D721Med (cell line): ENCODE results near the gene CADPS.
A peak's percentile ranks its signal among the peaks of the same experiment; 100 is the strongest.

ENCODE experiments used
- DNase-seq: peaks from one replicate; pipeline ENCODE4 v3.0.0; 2011; ENCODE audit warnings: low spot score; ENCODE audit not compliant: insufficient read length
- FAIRE-seq: peaks from 2 replicates; lab custom pipeline; 2011; peaks lifted over from hg19 to GRCh38; lab: Jason Lieb, UNC
- TF ChIP-seq, protein P1 (sequence below): IDR thresholded peaks from 2 replicates; pipeline ENCODE4 v1.5.1; 2012; ENCODE audit warnings: mild to moderate bottlenecking, control low read depth; ENCODE audit not compliant: insufficient read depth; ENCODE audit errors: missing control alignments

The CADPS gene

DNA sequence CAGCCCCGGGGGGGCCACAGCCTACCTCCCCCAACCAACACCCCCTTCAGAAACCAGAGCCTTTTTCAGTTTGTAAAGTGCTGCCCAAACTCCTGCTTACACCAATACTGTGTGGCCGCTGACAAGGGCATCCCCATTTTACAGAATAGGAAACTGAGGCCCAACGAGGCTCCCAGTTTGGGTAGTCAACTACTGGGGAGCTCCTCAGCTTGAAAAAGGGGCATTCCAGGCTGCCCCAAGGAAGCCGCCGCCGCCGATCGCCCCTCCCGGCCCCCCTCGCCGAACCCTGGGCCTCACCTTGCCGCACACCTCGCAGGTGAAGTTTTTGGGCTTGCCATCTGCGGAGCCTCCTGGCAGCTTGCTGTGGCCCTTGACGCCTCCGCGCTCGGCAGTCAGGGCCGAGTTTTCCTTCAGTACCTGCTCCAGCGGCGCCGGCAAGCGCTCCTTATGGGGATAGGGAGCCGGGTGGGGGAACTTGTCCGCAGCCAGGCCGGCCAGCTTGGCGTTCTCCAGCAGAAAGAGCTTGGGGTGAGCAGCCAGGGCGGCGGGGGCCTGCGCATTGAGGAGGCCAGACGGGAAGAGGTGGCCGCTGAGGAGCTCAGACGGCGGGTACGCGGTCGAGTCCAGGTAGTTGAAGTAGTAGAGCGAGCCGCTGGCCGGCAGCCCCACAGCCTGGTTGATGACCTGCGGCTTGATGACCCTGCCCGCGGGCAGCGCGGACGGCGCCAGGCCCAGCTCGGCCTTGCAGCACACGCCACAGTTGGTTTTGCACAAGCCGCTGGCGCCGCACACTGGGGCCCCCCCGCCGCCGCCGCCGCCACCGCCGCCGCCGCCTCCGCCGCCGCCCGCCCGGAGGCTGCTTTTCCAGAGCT lies 503.3 kb downstream of the CADPS start:
- TF ChIP-seq, protein P1, sequence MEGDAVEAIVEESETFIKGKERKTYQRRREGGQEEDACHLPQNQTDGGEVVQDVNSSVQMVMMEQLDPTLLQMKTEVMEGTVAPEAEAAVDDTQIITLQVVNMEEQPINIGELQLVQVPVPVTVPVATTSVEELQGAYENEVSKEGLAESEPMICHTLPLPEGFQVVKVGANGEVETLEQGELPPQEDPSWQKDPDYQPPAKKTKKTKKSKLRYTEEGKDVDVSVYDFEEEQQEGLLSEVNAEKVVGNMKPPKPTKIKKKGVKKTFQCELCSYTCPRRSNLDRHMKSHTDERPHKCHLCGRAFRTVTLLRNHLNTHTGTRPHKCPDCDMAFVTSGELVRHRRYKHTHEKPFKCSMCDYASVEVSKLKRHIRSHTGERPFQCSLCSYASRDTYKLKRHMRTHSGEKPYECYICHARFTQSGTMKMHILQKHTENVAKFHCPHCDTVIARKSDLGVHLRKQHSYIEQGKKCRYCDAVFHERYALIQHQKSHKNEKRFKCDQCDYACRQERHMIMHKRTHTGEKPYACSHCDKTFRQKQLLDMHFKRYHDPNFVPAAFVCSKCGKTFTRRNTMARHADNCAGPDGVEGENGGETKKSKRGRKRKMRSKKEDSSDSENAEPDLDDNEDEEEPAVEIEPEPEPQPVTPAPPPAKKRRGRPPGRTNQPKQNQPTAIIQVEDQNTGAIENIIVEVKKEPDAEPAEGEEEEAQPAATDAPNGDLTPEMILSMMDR = no peak
- no peak for FAIRE-seq
- DNase-seq = no peak

DNA sequence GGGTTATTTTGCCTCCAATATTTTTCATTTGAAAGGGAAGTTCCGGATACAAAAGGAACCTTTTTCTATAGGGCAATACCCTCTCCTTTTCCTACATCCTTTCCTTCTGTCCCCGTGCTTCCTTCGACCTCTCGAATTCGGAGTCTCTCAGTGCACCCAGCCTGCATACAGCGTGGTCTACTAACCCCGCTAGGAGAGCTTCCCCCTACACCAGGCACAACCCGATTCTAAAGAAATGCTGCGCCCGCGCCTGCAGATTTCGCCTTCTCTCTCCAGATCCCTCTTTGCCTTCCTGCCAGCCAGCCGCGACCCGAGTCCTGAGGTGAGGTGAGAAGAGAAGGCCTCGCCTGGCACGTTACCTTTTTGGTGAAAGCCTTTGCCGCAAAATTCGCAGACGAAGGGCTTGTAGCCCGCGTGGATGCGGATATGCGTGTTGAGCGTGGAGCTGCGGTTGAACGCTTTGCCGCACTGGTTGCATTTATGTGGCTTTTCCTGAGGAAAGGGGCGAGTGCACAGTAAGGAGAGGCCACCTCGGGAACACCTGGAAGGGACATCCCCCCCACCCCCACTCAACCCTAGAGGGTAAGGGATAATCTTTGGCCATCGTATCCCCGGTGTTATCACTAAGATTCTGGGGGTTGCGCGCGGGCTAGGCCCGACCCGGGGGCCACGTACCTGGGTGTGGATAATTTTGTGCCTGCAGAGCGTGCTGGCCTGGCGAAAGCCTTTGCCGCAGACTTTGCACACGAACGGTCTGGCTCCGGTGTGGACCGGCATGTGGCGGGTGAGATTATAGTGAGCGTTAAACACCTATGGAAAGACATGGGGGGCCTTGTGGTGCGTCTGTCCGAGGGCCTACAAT lies 504.1 kb downstream of the CADPS start:
- TF ChIP-seq, protein P1 = no peak
- DNase-seq = no peak
- FAIRE-seq = no peak

DNA sequence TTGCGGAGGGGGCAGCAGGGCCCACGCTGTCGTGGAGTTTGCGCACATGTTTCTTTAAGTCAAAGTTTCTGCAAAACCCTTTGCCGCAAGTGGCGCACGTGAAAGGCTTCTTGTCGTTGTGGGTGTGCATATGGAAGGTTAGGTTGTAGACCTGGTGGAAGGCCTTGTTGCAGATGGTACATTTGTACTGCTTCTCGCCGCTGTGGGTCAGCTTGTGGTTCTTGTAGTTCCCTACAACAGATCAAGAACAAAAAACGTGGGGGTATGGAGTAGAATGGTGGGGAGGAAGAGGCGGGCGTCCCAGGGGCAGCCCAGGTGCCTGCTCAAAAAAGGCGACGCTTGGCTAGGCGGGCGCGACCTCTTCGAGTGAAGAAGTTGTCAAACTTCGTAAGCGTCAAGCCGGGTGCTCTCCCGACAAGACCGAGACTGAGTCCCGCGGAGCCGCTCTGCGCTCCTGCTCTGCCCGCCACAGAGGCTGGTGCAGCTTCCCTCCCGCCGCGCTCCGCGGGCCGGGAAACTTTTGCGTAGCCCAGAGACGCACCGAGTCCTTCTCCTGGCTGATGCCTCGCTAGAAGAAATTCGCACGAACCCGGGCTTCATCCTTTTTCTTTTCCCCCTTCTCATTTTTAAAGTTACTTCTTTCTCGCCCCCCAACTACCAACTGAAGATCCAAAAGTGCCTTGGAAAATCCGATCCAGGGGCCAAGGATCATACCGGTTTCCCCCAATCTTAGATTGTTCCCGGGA lies 504.9 kb downstream of the CADPS start:
- FAIRE-seq (no peak), DNase-seq (no peak)
- TF ChIP-seq, protein P1 = no peak

DNA sequence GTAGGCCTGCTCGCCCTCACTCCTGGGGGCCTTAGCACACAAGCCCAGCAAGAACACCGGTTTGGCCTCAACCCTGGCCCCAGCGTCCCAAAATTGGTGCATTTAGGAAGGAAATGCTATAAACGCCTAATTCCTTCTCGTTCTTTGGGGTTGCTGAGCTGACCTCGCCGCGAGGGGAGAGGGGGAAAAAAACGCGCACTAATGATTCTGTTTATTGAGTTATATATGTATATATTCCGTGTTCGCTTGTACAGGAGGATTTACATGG lies 505.8 kb downstream of the CADPS start:
- FAIRE-seq = no peak
- TF ChIP-seq, protein P1 = no peak
- DNase-seq = no peak

DNA sequence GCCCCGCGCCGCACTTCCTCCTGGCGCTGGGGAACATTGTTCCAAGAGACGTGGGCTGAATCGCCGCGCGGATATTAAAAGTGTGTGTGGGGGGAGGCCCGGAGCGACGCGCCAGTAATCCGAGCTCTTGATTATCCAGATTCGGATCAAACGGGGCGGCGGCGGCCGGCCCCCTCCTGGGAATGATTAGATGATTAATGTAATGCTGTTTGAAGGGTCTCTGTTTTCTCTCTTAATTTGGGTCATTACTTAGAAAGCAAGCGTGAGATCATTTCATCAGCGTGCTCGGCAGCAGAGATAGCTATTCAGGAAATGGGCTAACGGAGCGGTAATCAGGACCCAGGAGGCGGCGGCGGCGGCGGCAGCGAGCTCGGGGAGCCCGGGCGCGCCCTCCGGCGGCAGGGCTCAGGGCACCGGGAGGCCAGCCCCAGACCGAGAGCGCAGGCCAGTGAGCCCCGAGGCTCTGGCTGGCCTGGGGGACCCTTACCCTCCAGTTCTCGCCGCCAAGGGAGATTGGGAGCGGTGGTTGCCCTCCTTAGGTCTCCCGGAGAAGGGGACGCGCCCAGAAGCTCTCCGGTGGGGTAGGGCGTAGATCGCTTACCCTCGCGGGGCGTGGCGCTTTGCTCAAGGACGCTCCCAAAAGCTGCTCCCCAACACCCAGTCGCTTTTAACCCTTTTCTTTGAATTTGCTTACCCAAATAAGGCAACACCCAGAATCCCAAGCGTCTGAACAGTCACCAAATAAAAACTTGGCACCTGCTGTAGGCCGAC lies 506.3 kb downstream of the CADPS start:
- FAIRE-seq (no peak), DNase-seq (no peak)
- TF ChIP-seq, protein P1 = peak; percentile 33

DNA sequence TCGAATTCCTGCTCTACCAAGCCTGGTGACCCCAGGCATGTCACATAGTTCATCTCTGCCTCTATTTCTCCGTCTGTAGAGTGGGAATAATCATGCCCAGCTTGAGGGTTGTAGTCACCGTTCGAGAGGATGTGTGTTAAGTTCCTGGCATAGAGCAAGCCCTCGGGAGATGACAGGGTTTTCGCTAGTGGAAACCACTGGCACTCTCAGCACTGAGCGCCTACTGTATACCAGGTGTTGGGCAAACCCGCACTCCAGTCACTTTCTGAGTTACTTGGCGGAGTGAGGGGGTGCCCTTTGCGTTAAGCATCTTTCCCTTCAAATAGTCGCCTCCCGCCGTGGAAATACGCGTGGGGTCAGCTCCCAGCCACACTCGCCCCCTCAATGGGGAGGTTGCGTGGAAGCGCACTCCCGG lies 506.9 kb downstream of the CADPS start:
- TF ChIP-seq, protein P1 = no peak
- no peak for FAIRE-seq
- DNase-seq = no peak
